Measurements from ENCODE around the gene ZBTB8B.

Gene ZBTB8B

DNA sequence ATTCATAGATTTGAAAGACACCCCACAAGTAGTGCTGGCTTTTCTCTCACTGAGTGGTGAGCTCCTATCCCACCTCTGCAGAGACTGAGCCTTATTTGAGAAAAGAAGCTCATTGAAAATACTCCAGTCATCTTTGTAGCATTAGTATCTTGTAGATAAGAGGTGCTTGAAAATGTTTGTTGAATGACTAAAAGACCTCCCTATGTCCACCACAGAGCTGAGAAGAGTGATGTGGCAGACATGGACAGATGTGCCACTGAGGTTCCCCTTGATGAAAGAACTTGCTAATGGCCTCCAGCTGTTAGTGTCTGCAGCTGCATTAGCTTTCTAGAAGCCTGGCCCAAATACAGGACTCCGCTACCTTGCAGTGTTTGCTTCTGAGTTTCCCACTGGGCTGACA lies 45.1 kb downstream of the ZBTB8B start:
- no peak for DNase-seq

Data from activated CD8-positive, alpha-beta memory T cell treated with anti-CD3 and anti-CD28 coated beads, Interleukin-2, amount 50 U/mL, for 48 hours (primary cell).